ENCODE measurements around the gene SPOCK1.
A peak's percentile ranks its signal among the peaks of the same experiment; 100 is the strongest.

SPOCK1 gene

GRCh38 chr5:137497396-137498290 lies 1.5 kb downstream of the SPOCK1 start:
- intact Hi-C loops (cut with DNase I), result loop anchor here (5.0 kb wide), 2 partner anchors 150 to 170 kb away; no protein-coding TSS in a partner anchor
- peak in 38 of 42 donors; percentile 28 to 79 (median 60) for DNase-seq

GRCh38 chr5:137496919-137497318 lies 2.2 kb downstream of the SPOCK1 start:
- intact Hi-C loops (cut with DNase I), result loop anchor here (5.0 kb wide), 2 partner anchors 150 to 170 kb away; no protein-coding TSS in a partner anchor
- no peak for DNase-seq

- intact Hi-C loops (cut with DNase I), result no loop called here
Measured at GRCh38 chr5:137492331-137492730, 6.8 kb downstream of the SPOCK1 start.

GRCh38 chr5:137491121-137491520 lies 8.0 kb downstream of the SPOCK1 start:
- intact Hi-C loops (cut with DNase I), result no loop called here
- peak in 1 of 42 donors; percentile 48 for DNase-seq

More at GRCh38 chr5:137492331-137492730, 6.8 kb downstream of the SPOCK1 start:
- no peak for DNase-seq

- intact Hi-C loops (cut with DNase I), result no loop called here
- no peak for DNase-seq
Measured at GRCh38 chr5:137490591-137490990, 8.5 kb downstream of the SPOCK1 start.

GRCh38 chr5:137488974-137489373 lies 10.2 kb downstream of the SPOCK1 start:
- peak in 5 of 42 donors; percentile 16 to 63 (median 39) for DNase-seq
- intact Hi-C loops (cut with DNase I), result no loop called here

GRCh38 chr5:137488516-137488915 lies 10.6 kb downstream of the SPOCK1 start:
- intact Hi-C loops (cut with DNase I), result no loop called here
- peak in 1 of 42 donors; percentile 53 for DNase-seq

- intact Hi-C loops (cut with DNase I), result no loop called here
- DNase-seq, result peak in 25 of 42 donors; percentile 31 to 90 (median 57)
Measured at GRCh38 chr5:137487600-137487999, 11.5 kb downstream of the SPOCK1 start.

- peak in 1 of 42 donors; percentile 51 for DNase-seq
- intact Hi-C loops (cut with DNase I), result no loop called here
Measured at GRCh38 chr5:137486707-137487106, 12.4 kb downstream of the SPOCK1 start.

GRCh38 chr5:137481596-137481995 lies 17.5 kb downstream of the SPOCK1 start:
- no peak for DNase-seq
- intact Hi-C loops (cut with DNase I), result no loop called here

- intact Hi-C loops (cut with DNase I), result no loop called here
- no peak for DNase-seq
Measured at GRCh38 chr5:137478043-137478442, 21.1 kb downstream of the SPOCK1 start.

- DNase-seq, result no peak
- intact Hi-C loops (cut with DNase I), result no loop called here
Measured at GRCh38 chr5:137470921-137471220, 28.3 kb downstream of the SPOCK1 start.

GRCh38 chr5:137470111-137470920 lies 28.8 kb downstream of the SPOCK1 start:
- intact Hi-C loops (cut with DNase I), result no loop called here
- DNase-seq, result no peak

- peak in 24 of 42 donors; percentile 18 to 73 (median 52) for DNase-seq
- intact Hi-C loops (cut with DNase I), result no loop called here
Measured at GRCh38 chr5:137466889-137467288, 32.2 kb downstream of the SPOCK1 start.

- peak in 1 of 42 donors; percentile 24 for DNase-seq
- intact Hi-C loops (cut with DNase I), result no loop called here
Measured at GRCh38 chr5:137465930-137466329, 33.2 kb downstream of the SPOCK1 start.

GRCh38 chr5:137462816-137463520 lies 36.2 kb downstream of the SPOCK1 start:
- intact Hi-C loops (cut with DNase I), result no loop called here
- DNase-seq, result peak in 7 of 42 donors; percentile 13 to 71 (median 45)

- peak in 3 of 42 donors; percentile 15 to 64 (median 36) for DNase-seq
- intact Hi-C loops (cut with DNase I), result no loop called here
Measured at GRCh38 chr5:137462265-137462590, 36.9 kb downstream of the SPOCK1 start.

GRCh38 chr5:137461391-137462264 lies 37.5 kb downstream of the SPOCK1 start:
- intact Hi-C loops (cut with DNase I), result no loop called here
- DNase-seq, result no peak

Measured in head of caudate nucleus (tissue), 42 donors.